ENCODE data around the gene PAM.
A peak's percentile ranks its signal among the peaks of the same experiment; 100 is the strongest.
"Not testable (repeated sequence)": the region's sequence is repeated elsewhere in the genome, so short reads cannot be mapped to it uniquely, and the experiment has no call there.

PAM gene

DNA sequence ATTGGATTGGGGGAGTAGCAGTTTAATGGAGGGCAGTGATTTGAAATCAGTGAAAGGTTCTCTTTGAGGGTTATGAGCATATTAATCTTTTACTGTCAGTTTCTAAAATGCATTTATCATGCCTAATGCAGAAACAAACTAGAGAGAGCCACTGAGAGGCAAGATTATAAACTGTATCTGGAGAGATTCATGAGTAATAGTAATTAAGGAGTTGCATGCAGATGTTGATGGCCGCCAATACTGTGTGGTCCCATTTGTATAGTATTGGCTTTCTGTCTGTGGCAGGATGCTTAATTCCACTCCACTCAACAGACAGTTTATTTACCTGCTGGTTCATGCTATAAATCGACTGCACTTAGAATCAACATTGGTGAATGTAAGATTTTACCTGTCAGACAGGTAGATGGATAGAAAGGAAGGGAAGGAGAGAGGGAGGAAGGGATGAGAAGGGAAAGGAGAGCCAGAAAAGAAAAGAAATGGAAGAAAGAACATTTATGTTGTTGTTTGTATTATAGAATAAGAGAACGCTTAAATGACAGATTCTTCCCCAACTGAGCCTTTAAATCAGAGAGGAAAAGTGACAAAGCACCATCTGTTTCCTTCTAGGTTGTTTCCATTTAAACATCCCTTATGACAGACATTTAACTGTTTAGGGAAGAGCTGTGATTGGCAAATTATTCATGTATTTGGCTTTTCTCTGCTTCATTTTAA is 146.5 kb downstream of the PAM start:
- TF ChIP-seq, protein P1, sequence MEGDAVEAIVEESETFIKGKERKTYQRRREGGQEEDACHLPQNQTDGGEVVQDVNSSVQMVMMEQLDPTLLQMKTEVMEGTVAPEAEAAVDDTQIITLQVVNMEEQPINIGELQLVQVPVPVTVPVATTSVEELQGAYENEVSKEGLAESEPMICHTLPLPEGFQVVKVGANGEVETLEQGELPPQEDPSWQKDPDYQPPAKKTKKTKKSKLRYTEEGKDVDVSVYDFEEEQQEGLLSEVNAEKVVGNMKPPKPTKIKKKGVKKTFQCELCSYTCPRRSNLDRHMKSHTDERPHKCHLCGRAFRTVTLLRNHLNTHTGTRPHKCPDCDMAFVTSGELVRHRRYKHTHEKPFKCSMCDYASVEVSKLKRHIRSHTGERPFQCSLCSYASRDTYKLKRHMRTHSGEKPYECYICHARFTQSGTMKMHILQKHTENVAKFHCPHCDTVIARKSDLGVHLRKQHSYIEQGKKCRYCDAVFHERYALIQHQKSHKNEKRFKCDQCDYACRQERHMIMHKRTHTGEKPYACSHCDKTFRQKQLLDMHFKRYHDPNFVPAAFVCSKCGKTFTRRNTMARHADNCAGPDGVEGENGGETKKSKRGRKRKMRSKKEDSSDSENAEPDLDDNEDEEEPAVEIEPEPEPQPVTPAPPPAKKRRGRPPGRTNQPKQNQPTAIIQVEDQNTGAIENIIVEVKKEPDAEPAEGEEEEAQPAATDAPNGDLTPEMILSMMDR (IDR thresholded peaks at IDR 0.05; ENCODE audit: low read depth, low read length, missing control alignments): no peak
- H3K4me3 ChIP-seq (ENCODE audit: low read depth, low read length): no peak overlapping the region
- no peak for DNase-seq (ENCODE audit: low read depth)
- in situ Hi-C loops (cut with HindIII; ENCODE audit: low sequenced_read_pairs): no loop called here

GRCh38 chr5:102902135-102902448 is 147.0 kb downstream of the PAM start:
- in situ Hi-C loops (cut with HindIII; ENCODE audit: low sequenced_read_pairs): no loop called here
- TF ChIP-seq, protein P1 (IDR thresholded peaks at IDR 0.05; ENCODE audit: low read depth, low read length, missing control alignments): no peak
- DNase-seq (ENCODE audit: low read depth): no peak
- no peak overlapping the region for H3K4me3 ChIP-seq (ENCODE audit: low read depth, low read length)

- TF ChIP-seq, protein P1 (IDR thresholded peaks at IDR 0.05; ENCODE audit: low read depth, low read length, missing control alignments): no peak
- no peak for DNase-seq (ENCODE audit: low read depth)
- in situ Hi-C loops (cut with HindIII; ENCODE audit: low sequenced_read_pairs): no loop called here
- H3K4me3 ChIP-seq (ENCODE audit: low read depth, low read length): no peak overlapping the region
Measured at GRCh38 chr5:102902647-102903046, 147.5 kb downstream of the PAM start.

- DNase-seq (ENCODE audit: low read depth): peak; percentile 29
- in situ Hi-C loops (cut with HindIII; ENCODE audit: low sequenced_read_pairs): no loop called here
- TF ChIP-seq, protein P1 (IDR thresholded peaks at IDR 0.05; ENCODE audit: low read depth, low read length, missing control alignments): no peak
- no peak overlapping the region for H3K4me3 ChIP-seq (ENCODE audit: low read depth, low read length)
Measured at GRCh38 chr5:102903074-102903871, 148.2 kb downstream of the PAM start.

- no peak for DNase-seq (ENCODE audit: low read depth)
- TF ChIP-seq, protein P1 (IDR thresholded peaks at IDR 0.05; ENCODE audit: low read depth, low read length, missing control alignments): no peak
- H3K4me3 ChIP-seq (ENCODE audit: low read depth, low read length): no peak overlapping the region
- in situ Hi-C loops (cut with HindIII; ENCODE audit: low sequenced_read_pairs): no loop called here
Measured at GRCh38 chr5:102905056-102905455, 150.0 kb downstream of the PAM start.

GRCh38 chr5:102907099-102907498 is 152.0 kb downstream of the PAM start:
- in situ Hi-C loops (cut with HindIII; ENCODE audit: low sequenced_read_pairs); H3K4me3 ChIP-seq (ENCODE audit: low read depth, low read length); DNase-seq (ENCODE audit: low read depth): not testable (repeated sequence)

All from astrocyte of the cerebellum (primary cell).